GM12874 (cell line): ENCODE results near the gene RNU11.

Source experiments
- CTCF ChIP-seq: IDR thresholded peaks from 2 replicates; pipeline ENCODE4 v1.5.1; 2011; ENCODE audit warnings: low read depth, mild to moderate bottlenecking, control low read depth, low read length, moderate library complexity; ENCODE audit not compliant: insufficient read depth

RNU11 gene

GRCh38 chr1:28675924-28676257 is 27.5 kb downstream of the RNU11 start:
- TF ChIP-seq CTCF = no peak

GRCh38 chr1:28680151-28680550 is 31.8 kb downstream of the RNU11 start:
- TF ChIP-seq CTCF = no peak

- no peak for TF ChIP-seq CTCF
These were observed 34.4 kb downstream of the RNU11 start for GRCh38 chr1:28682840-28683239.

DNA sequence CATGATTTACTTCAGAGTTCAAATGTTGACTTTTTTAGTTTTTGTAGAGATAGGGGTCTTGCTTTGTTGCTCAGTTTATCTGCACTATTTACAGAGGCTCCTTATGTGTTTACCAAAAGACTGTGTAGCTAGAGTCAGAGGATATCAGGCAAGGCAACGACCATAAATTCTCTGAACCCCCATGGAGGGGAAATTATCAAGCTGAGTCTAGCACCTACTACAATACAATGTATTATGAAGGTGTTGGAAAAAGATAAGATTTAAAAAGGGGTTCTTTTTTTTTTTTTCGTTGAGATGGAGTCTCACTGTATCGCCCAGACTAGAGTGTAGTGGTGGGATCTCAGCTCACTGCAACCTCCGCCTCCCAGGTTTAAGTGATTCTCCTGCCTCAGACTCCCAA is 36.5 kb downstream of the RNU11 start:
- no peak for TF ChIP-seq CTCF
